ENCODE results near the gene MBD5.

MBD5 gene

DNA sequence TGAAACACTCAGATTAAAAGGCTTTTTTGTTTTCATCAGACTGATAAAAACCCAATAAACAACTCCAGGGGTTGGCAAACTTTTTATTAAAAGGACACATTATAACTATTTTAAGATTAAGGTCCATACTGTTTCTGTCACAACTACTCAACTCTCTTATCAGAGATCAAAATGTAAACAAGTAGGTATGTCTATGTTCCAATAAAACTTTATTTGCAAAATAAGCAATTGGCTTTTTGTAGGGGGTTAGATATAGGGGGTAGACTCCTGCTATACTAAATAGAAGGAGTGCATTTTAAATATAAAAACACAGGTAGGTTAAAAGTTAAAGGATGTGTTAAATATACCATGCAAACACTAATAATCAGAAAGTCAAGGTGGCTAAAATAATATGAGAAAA lies 174.0 kb downstream of the MBD5 start:
- no peaks in the 10 kb centered on the region for H3K4me1 ChIP-seq (ENCODE audit: control insufficient read depth in 1 of 2, insufficient read depth in 2 of 2, low read length in 2 of 2)
- no peaks in the 10 kb centered on the region for H3K36me3 ChIP-seq (ENCODE audit: control insufficient read depth in 1 of 2, insufficient read depth in 2 of 2, low read length in 2 of 2)
- no peaks in the 10 kb centered on the region for H3K9me3 ChIP-seq (ENCODE audit: control insufficient read depth in 1 of 2, low read length in 2 of 2)
- no peaks in the 10 kb centered on the region for H3K27me3 ChIP-seq (ENCODE audit: control insufficient read depth in 1 of 2, insufficient read depth in 2 of 2, low read length in 2 of 2)
- no peak overlapping the region for H3K9ac ChIP-seq (ENCODE audit: low read depth in 1 of 2, low read length in 2 of 2)
- H3K27ac ChIP-seq (ENCODE audit: low read depth, low read length), result no peak overlapping the region
- H3K4me3 ChIP-seq (ENCODE audit: low read depth in 1 of 2, low read length in 2 of 2), result no peak overlapping the region

DNA sequence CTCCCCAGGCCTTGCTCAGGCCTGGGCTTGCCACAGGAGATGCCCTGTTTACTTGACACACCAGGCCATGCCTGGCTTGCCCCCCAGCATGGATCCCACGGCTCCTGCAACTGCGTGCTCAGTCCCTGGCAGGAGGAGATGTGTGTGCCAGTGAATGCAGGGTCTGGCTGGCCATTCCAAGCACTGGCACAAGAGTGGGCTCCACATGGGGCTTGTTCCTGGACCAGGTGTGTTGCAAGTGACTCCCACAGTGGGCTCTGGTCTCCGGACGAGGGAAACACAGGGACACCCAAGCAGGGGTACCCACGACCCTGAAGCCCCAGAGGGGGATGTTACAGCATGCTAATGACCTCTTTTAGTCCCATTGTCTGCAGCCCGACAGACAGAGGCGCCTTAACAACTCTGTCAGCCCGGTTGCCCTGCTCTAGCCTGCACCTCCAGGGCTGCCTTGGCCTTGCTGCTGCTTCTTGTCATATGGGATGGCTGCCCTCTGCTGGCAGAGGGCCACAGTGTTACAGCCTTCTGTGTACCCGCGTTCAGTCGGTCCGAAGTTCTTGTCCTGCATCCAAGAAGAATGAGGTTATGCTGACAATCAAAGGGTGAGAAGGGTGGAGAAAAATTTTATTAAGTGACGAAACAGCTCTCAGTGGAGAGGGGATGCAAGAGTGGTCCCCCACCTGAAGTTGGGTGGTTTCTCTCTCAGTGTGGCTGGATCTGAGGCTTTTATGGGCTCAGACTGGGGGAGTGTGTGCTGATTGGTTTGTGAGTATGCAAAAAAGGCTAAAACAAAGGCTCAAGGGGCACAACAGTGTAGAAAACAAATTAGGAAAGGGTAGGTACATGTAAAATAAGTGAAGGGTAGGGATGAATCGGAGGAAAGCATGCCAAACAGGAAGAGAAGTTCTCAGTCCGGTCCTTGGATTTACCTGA lies 180.4 kb downstream of the MBD5 start:
- H3K4me1 ChIP-seq (ENCODE audit: control insufficient read depth in 1 of 2, insufficient read depth in 2 of 2, low read length in 2 of 2), result no peaks in the 10 kb centered on the region
- H3K36me3 ChIP-seq (ENCODE audit: control insufficient read depth in 1 of 2, insufficient read depth in 2 of 2, low read length in 2 of 2), result no peaks in the 10 kb centered on the region
- no peaks in the 10 kb centered on the region for H3K27me3 ChIP-seq (ENCODE audit: control insufficient read depth in 1 of 2, insufficient read depth in 2 of 2, low read length in 2 of 2)
- H3K9ac ChIP-seq (ENCODE audit: low read depth in 1 of 2, low read length in 2 of 2), result no peak overlapping the region
- no peak overlapping the region for H3K27ac ChIP-seq (ENCODE audit: low read depth, low read length)
- no peak overlapping the region for H3K4me3 ChIP-seq (ENCODE audit: low read depth in 1 of 2, low read length in 2 of 2)
- no peaks in the 10 kb centered on the region for H3K9me3 ChIP-seq (ENCODE audit: control insufficient read depth in 1 of 2, low read length in 2 of 2)

DNA sequence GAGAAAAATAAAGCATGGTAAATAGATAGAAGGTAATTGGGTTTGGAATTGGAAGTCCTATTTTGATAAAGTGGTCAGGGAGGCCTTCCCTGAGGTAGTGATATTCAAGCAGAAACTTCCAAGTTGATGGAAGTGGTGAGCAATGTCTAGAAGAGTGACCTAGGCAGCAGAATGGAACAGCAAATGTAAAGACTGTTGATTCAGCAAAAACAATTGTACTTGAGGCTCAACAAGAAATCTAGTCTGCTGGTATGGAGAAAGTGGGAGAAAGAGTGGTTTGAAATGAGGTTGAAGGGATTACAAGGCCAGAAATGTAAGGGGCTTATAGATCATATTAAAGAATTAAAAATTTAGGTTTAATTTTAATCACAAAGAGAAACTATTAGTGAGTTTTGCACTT lies 181.3 kb downstream of the MBD5 start:
- no peaks in the 10 kb centered on the region for H3K27me3 ChIP-seq (ENCODE audit: control insufficient read depth in 1 of 2, insufficient read depth in 2 of 2, low read length in 2 of 2)

DNA sequence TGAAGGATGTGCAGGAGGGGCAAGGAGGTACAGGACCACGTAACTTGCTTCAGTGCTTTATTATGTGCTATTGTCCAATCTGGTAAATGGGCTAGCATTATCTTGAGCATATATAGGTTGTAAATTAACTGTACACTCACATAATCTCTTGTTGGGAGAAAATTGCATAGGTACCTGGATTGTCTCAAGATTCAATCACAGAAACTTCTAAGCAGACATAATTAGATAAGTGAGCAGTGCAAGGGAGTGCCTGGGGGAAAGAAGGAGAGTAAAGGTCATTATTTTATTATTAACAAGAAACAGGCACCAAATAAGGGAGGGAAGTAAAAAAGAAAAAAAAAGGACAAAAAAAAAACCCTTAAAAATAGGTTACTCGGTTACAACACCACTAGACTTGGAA lies 186.2 kb downstream of the MBD5 start:
- no peaks in the 10 kb centered on the region for H3K4me1 ChIP-seq (ENCODE audit: control insufficient read depth in 1 of 2, insufficient read depth in 2 of 2, low read length in 2 of 2)
- H3K27me3 ChIP-seq (ENCODE audit: control insufficient read depth in 1 of 2, insufficient read depth in 2 of 2, low read length in 2 of 2), result no peaks in the 10 kb centered on the region
- no peaks in the 10 kb centered on the region for H3K36me3 ChIP-seq (ENCODE audit: control insufficient read depth in 1 of 2, insufficient read depth in 2 of 2, low read length in 2 of 2)
- no peaks in the 10 kb centered on the region for H3K9me3 ChIP-seq (ENCODE audit: control insufficient read depth in 1 of 2, low read length in 2 of 2)
- H3K27ac ChIP-seq (ENCODE audit: low read depth, low read length), result no peak overlapping the region
- H3K9ac ChIP-seq (ENCODE audit: low read depth in 1 of 2, low read length in 2 of 2), result no peak overlapping the region
- H3K4me3 ChIP-seq (ENCODE audit: low read depth in 1 of 2, low read length in 2 of 2), result no peak overlapping the region

More for the DNA sequence above, 181.3 kb downstream of the MBD5 start:
- Histone ChIP-seq H3K36me3 (ENCODE audit: control insufficient read depth in 1 of 2, insufficient read depth in 2 of 2, low read length in 2 of 2) (no peaks in the 10 kb centered on the region), H3K9ac (ENCODE audit: low read depth in 1 of 2, low read length in 2 of 2) (no peak overlapping the region), H3K4me1 (ENCODE audit: control insufficient read depth in 1 of 2, insufficient read depth in 2 of 2, low read length in 2 of 2) (no peaks in the 10 kb centered on the region), H3K27ac (ENCODE audit: low read depth, low read length) (no peak overlapping the region), H3K4me3 (ENCODE audit: low read depth in 1 of 2, low read length in 2 of 2) (no peak overlapping the region), H3K9me3 (ENCODE audit: control insufficient read depth in 1 of 2, low read length in 2 of 2) (no peaks in the 10 kb centered on the region)

DNA sequence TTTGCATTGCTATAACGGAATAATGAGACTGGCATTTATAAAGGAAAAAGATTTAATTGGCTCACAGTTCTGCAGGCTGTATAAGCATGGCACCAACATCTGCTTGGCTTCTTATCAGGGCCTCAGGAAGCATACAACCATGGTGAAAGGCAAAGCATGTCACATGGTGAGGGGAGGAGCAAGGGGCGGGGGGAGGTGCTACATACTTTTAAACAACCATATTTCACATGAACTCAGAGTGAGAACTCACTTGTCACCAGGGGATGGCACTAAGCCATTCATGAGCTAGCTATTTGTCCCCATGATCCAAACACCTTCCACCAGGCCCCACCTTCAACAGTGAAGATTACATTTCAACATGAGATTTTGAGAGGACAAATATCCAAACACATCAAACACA lies 188.7 kb downstream of the MBD5 start:
- Histone ChIP-seq H3K27ac (ENCODE audit: low read depth, low read length) (no peak overlapping the region), H3K36me3 (ENCODE audit: control insufficient read depth in 1 of 2, insufficient read depth in 2 of 2, low read length in 2 of 2) (no peaks in the 10 kb centered on the region), H3K9ac (ENCODE audit: low read depth in 1 of 2, low read length in 2 of 2) (no peak overlapping the region), H3K4me1 (ENCODE audit: control insufficient read depth in 1 of 2, insufficient read depth in 2 of 2, low read length in 2 of 2) (no peaks in the 10 kb centered on the region), H3K9me3 (ENCODE audit: control insufficient read depth in 1 of 2, low read length in 2 of 2) (no peaks in the 10 kb centered on the region), H3K27me3 (ENCODE audit: control insufficient read depth in 1 of 2, insufficient read depth in 2 of 2, low read length in 2 of 2) (no peaks in the 10 kb centered on the region), H3K4me3 (ENCODE audit: low read depth in 1 of 2, low read length in 2 of 2) (no peak overlapping the region)

DNA sequence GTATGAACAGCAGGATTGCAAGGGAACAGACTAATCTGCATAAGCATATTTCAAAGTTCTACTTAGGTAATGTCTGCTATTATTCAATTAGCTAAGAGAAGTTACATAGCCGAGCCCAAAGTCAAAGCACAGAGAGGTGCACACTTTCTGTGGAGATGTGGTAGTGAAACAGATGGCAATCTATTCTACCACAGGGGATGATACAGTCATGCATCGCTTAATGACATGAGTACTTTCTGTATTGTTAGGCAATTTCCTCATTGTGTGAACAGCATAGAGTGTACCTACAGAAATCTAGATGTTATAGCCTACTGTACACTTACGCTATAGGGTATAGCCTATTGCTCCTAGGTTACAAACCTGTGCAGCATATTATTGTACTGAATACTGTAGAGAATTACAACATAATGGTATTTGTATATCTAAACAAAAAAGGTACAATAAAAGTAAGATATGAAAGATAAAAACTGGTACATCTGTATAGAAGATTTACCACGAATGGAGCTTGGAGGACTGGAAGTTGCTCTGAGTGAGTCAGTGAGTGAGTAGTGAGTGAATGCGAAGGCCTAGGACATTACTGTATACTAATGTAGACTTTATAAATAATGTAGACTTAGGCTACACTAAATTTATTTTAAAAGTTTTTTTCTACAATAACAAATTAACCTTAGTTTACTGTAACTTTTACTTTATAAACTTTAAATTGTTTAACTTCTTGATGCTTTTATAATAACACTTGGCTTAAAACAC lies 197.6 kb downstream of the MBD5 start:
- H3K27me3 ChIP-seq (ENCODE audit: control insufficient read depth in 1 of 2, insufficient read depth in 2 of 2, low read length in 2 of 2), result no peaks in the 10 kb centered on the region
- no peak overlapping the region for H3K27ac ChIP-seq (ENCODE audit: low read depth, low read length)
- H3K4me3 ChIP-seq (ENCODE audit: low read depth in 1 of 2, low read length in 2 of 2), result no peak overlapping the region
- H3K9ac ChIP-seq (ENCODE audit: low read depth in 1 of 2, low read length in 2 of 2), result no peak overlapping the region
- peaks cover 4 to 8% of the 10 kb centered on the region in 2 donors for H3K9me3 ChIP-seq (ENCODE audit: control insufficient read depth in 1 of 2, low read length in 2 of 2)
- H3K4me1 ChIP-seq (ENCODE audit: control insufficient read depth in 1 of 2, insufficient read depth in 2 of 2, low read length in 2 of 2), result no peaks in the 10 kb centered on the region
- H3K36me3 ChIP-seq (ENCODE audit: control insufficient read depth in 1 of 2, insufficient read depth in 2 of 2, low read length in 2 of 2), result no peaks in the 10 kb centered on the region

DNA sequence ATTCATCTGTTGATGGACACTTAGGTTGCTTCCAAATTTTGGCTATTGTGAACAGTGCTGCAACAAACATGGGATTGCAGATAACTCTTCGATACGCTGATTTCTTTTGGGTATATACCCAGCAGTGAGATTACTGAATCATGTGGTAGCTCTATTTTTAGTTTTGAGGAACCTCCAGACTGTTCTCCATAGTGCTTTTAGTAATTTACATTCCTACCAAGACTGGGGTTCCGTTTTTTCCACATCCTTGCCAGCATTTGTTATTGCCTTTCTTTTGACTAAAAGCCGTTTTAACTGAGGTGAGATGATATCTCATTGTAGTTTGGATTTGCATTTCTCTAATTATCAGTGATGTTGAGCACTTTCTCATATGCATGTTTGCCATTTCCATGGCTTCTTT lies 200.3 kb downstream of the MBD5 start:
- no peaks in the 10 kb centered on the region for H3K4me1 ChIP-seq (ENCODE audit: control insufficient read depth in 1 of 2, insufficient read depth in 2 of 2, low read length in 2 of 2)
- no peak overlapping the region for H3K4me3 ChIP-seq (ENCODE audit: low read depth in 1 of 2, low read length in 2 of 2)
- H3K9ac ChIP-seq (ENCODE audit: low read depth in 1 of 2, low read length in 2 of 2), result no peak overlapping the region
- no peak overlapping the region for H3K27ac ChIP-seq (ENCODE audit: low read depth, low read length)
- no peaks in the 10 kb centered on the region for H3K36me3 ChIP-seq (ENCODE audit: control insufficient read depth in 1 of 2, insufficient read depth in 2 of 2, low read length in 2 of 2)
- H3K9me3 ChIP-seq (ENCODE audit: control insufficient read depth in 1 of 2, low read length in 2 of 2), result peaks cover 4 to 8% of the 10 kb centered on the region in 2 donors
- H3K27me3 ChIP-seq (ENCODE audit: control insufficient read depth in 1 of 2, insufficient read depth in 2 of 2, low read length in 2 of 2), result no peaks in the 10 kb centered on the region

GRCh38 chr2:148221926-148222325 lies 201.0 kb downstream of the MBD5 start:
- Histone ChIP-seq H3K9ac (ENCODE audit: low read depth in 1 of 2, low read length in 2 of 2) (no peak overlapping the region), H3K9me3 (ENCODE audit: control insufficient read depth in 1 of 2, low read length in 2 of 2) (peaks cover 4 to 8% of the 10 kb centered on the region in 2 donors)

DNA sequence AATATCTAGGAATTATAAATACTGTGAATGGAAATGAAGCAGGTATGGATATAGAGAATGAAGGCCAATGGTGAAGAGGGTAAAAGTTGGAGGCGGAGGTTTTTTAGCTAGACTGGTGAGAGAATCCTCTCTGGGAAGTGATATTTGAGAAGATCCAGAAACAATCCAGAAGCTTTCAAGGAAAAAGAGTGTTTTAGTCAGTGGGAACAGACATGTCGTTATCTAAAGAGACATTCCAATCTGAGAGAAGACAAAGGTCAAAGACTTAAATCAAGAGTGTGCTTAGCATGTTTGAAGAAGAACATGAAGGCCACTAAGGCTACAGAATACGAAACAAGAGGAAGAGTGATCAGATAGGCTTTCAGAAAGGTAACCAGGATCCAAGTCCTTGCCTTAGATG lies 211.0 kb downstream of the MBD5 start:
- H3K27me3 ChIP-seq (ENCODE audit: control insufficient read depth in 1 of 2, insufficient read depth in 2 of 2, low read length in 2 of 2), result no peaks in the 10 kb centered on the region
- H3K27ac ChIP-seq (ENCODE audit: low read depth, low read length), result no peak overlapping the region
- no peaks in the 10 kb centered on the region for H3K4me1 ChIP-seq (ENCODE audit: control insufficient read depth in 1 of 2, insufficient read depth in 2 of 2, low read length in 2 of 2)
- H3K9ac ChIP-seq (ENCODE audit: low read depth in 1 of 2, low read length in 2 of 2), result no peak overlapping the region
- H3K36me3 ChIP-seq (ENCODE audit: control insufficient read depth in 1 of 2, insufficient read depth in 2 of 2, low read length in 2 of 2), result peaks cover 4 to 12% of the 10 kb centered on the region in 2 donors
- peaks cover 0 to 13% of the 10 kb centered on the region in 2 donors for H3K9me3 ChIP-seq (ENCODE audit: control insufficient read depth in 1 of 2, low read length in 2 of 2)
- no peak overlapping the region for H3K4me3 ChIP-seq (ENCODE audit: low read depth in 1 of 2, low read length in 2 of 2)

More at GRCh38 chr2:148221926-148222325, 201.0 kb downstream of the MBD5 start:
- Histone ChIP-seq H3K4me1 (ENCODE audit: control insufficient read depth in 1 of 2, insufficient read depth in 2 of 2, low read length in 2 of 2) (no peaks in the 10 kb centered on the region), H3K27ac (ENCODE audit: low read depth, low read length) (no peak overlapping the region), H3K4me3 (ENCODE audit: low read depth in 1 of 2, low read length in 2 of 2) (no peak overlapping the region), H3K27me3 (ENCODE audit: control insufficient read depth in 1 of 2, insufficient read depth in 2 of 2, low read length in 2 of 2) (no peaks in the 10 kb centered on the region), H3K36me3 (ENCODE audit: control insufficient read depth in 1 of 2, insufficient read depth in 2 of 2, low read length in 2 of 2) (no peaks in the 10 kb centered on the region)

DNA sequence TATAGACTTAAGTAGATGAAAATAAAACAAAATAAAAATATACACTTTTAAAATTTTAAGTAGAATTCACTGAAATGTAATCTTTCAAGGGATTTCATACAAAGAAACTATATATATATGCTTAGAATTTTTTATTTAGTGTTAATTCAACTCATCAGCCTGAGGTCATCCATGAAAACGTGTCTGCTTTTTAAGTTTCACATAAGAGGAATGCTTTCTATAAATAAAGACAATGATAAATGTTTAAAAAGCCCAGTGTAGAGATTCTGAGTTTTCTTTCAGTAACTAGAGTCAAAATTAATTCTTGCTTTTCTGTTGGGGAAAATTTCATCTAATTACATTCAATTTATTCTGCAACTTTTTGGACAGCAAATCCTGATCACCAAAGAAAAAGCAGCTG lies 213.3 kb downstream of the MBD5 start:
- no peak overlapping the region for H3K9ac ChIP-seq (ENCODE audit: low read depth in 1 of 2, low read length in 2 of 2)
- no peak overlapping the region for H3K4me3 ChIP-seq (ENCODE audit: low read depth in 1 of 2, low read length in 2 of 2)
- no peaks in the 10 kb centered on the region for H3K4me1 ChIP-seq (ENCODE audit: control insufficient read depth in 1 of 2, insufficient read depth in 2 of 2, low read length in 2 of 2)
- H3K9me3 ChIP-seq (ENCODE audit: control insufficient read depth in 1 of 2, low read length in 2 of 2), result peaks cover 0 to 16% of the 10 kb centered on the region in 2 donors
- no peak overlapping the region for H3K27ac ChIP-seq (ENCODE audit: low read depth, low read length)
- H3K27me3 ChIP-seq (ENCODE audit: control insufficient read depth in 1 of 2, insufficient read depth in 2 of 2, low read length in 2 of 2), result no peaks in the 10 kb centered on the region
- H3K36me3 ChIP-seq (ENCODE audit: control insufficient read depth in 1 of 2, insufficient read depth in 2 of 2, low read length in 2 of 2), result peaks cover 4 to 22% of the 10 kb centered on the region in 2 donors

All from duodenal mucosa (tissue), 2 donors.